ENCODE data around the gene SVBP.

- TF ChIP-seq POLR2A (IDR thresholded peaks at IDR 0.05; ENCODE audit: low read depth) (no peak), POLR2AphosphoS5 (IDR thresholded peaks at IDR 0.05) (no peak), EP300 (IDR thresholded peaks at IDR 0.05) (no peak)
- TF ChIP-seq, protein P1, sequence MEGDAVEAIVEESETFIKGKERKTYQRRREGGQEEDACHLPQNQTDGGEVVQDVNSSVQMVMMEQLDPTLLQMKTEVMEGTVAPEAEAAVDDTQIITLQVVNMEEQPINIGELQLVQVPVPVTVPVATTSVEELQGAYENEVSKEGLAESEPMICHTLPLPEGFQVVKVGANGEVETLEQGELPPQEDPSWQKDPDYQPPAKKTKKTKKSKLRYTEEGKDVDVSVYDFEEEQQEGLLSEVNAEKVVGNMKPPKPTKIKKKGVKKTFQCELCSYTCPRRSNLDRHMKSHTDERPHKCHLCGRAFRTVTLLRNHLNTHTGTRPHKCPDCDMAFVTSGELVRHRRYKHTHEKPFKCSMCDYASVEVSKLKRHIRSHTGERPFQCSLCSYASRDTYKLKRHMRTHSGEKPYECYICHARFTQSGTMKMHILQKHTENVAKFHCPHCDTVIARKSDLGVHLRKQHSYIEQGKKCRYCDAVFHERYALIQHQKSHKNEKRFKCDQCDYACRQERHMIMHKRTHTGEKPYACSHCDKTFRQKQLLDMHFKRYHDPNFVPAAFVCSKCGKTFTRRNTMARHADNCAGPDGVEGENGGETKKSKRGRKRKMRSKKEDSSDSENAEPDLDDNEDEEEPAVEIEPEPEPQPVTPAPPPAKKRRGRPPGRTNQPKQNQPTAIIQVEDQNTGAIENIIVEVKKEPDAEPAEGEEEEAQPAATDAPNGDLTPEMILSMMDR (IDR thresholded peaks at IDR 0.05): no peak
Observed at GRCh38 chr1:42860339-42861013, 43.3 kb upstream of the SVBP start.
